K562 (cell line): ENCODE data around the gene CIB1. TPM values are rescaled to one million over a fixed set of nuclear protein-coding genes. Genes with fewer than 3 reads are reported as not detected.

Experiments
- CHCHD3 ChIP-seq: fragments of 250-450 bp; sonication (Bioruptor Pico); IDR thresholded peaks from 2 replicates; pipeline ENCODE4 v2.1.2; 2022; ENCODE audit warnings: mild to moderate bottlenecking
- E2F5 ChIP-seq: sonication (generic); formaldehyde crosslinking; IDR thresholded peaks from 2 replicates; pipeline ENCODE4 v1.8.0; 2022; ENCODE audit warnings: mild to moderate bottlenecking, missing genetic modification reagents
- EHMT2 ChIP-seq: fragments of 450-650 bp; IDR thresholded peaks from 2 replicates; pipeline ENCODE4 v1.6.1; 2018; ENCODE audit warnings: antibody characterized with exemption
- EP400 ChIP-seq: fragments of 450-650 bp; IDR thresholded peaks from 2 replicates; pipeline ENCODE4 v1.6.1; 2017; ENCODE audit warnings: antibody characterized with exemption, mild to moderate bottlenecking, moderate library complexity
- EZH2 ChIP-seq: IDR thresholded peaks from 2 replicates; pipeline ENCODE4 v1.6.1; 2012; ENCODE audit warnings: low read depth, mild to moderate bottlenecking, inconsistent platforms, low read length, borderline replicate concordance
- GABPB2 ChIP-seq: fragments of 250-450 bp; sonication (Bioruptor Pico); conservative IDR thresholded peaks from 2 replicates; pipeline ENCODE4 v1.5.1; 2021; ENCODE audit warnings: mild to moderate bottlenecking
- GATA2 ChIP-seq: sonication (generic); formaldehyde crosslinking; IDR thresholded peaks from 2 replicates; pipeline ENCODE4 v1.4.0; 2020; ENCODE audit warnings: mild to moderate bottlenecking, missing genetic modification reagents
- GATAD2A ChIP-seq: fragments of 450-650 bp; IDR thresholded peaks from 2 replicates; pipeline ENCODE4 v1.6.1; 2017
- HNRNPK ChIP-seq: fragments of 200-400 bp; formaldehyde crosslinking; IDR thresholded peaks from one replicate; pipeline ENCODE4 v1.6.1; 2018; ENCODE audit warnings: mild to moderate bottlenecking, low read depth, low read length; ENCODE audit not compliant: poor library complexity, severe bottlenecking
- IFI16 ChIP-seq: fragments of 250-450 bp; sonication (Bioruptor Pico); IDR thresholded peaks from 2 replicates; pipeline ENCODE4 v2.1.2; 2022; ENCODE audit warnings: mild to moderate bottlenecking, inconsistent platforms
- IRF9 ChIP-seq: fragments of 450-650 bp; IDR thresholded peaks from 2 replicates; pipeline ENCODE4 v1.6.1; 2016; ENCODE audit warnings: missing biosample characterization, missing genetic modification characterization
- KLF10 ChIP-seq: fragments of 250-450 bp; sonication (Bioruptor Pico); IDR thresholded peaks from 2 replicates; pipeline ENCODE4 v1.6.1; 2021; ENCODE audit warnings: matching md5 sums
- KLF16 ChIP-seq: IDR thresholded peaks from 2 replicates; pipeline ENCODE4 v1.6.1; 2016; ENCODE audit warnings: antibody characterized with exemption
- MCM5 ChIP-seq: fragments of 450-650 bp; IDR thresholded peaks from 2 replicates; pipeline ENCODE4 v1.6.1; 2016; ENCODE audit warnings: low read depth
- MCM7 ChIP-seq, 2 experiments: fragments of 450-650 bp; IDR thresholded peaks; 2 replicates each; pipeline ENCODE4 v1.6.1; 2016 to 2018
- NFE2 ChIP-seq: IDR thresholded peaks from 2 replicates; pipeline ENCODE4 v1.6.1; 2014; ENCODE audit warnings: antibody characterized with exemption, low read depth
- PHF20 ChIP-seq: fragments of 450-650 bp; IDR thresholded peaks from 2 replicates; pipeline ENCODE4 v1.6.1; 2018; ENCODE audit not compliant: partially characterized antibody
- SMC3 ChIP-seq: conservative IDR thresholded peaks from 2 replicates; pipeline ENCODE4 v1.6.1; 2011; ENCODE audit warnings: low read depth, low read length, improper control_type of control experiment; ENCODE audit not compliant: insufficient read depth
- TFAP4 ChIP-seq: sonication (generic); formaldehyde crosslinking; IDR thresholded peaks from 2 replicates; pipeline ENCODE4 v1.8.0; 2022; ENCODE audit warnings: missing genetic modification reagents, mild to moderate bottlenecking, moderate library complexity, borderline replicate concordance
- ZNF592 ChIP-seq: fragments of 450-650 bp; IDR thresholded peaks from 2 replicates; pipeline ENCODE4 v1.6.1; 2017; ENCODE audit warnings: antibody characterized with exemption, mild to moderate bottlenecking
- ZNF699 ChIP-seq: fragments of 250-450 bp; sonication (Bioruptor Pico); IDR thresholded peaks from 2 replicates; pipeline ENCODE4 v1.8.0; 2021; ENCODE audit warnings: mild to moderate bottlenecking, moderate library complexity; ENCODE audit not compliant: insufficient replicate concordance
- polyA plus RNA-seq, 8 experiments: library from polyadenylated mRNA; depleted of rRNA in 4 of 8; stranded (reverse) in 5 of 8; unstranded in 3 of 8; fragments of >200 nt; fragmentation: Nextera tagmentation in 2 of 8; fragmentation: Illumina TruSeq in 1 of 8; extraction: Ambion mirVana in 2 of 8; extraction: Trizol in 1 of 8; gene quantifications; 2 replicates each; pipeline versions ENCODE4 v1.2.1 to v1.2.3, GENCODE V29; 2011 to 2014; ENCODE audit warnings: inconsistent platforms in 1 of 8, missing spikeins in 1 of 8
- total RNA-seq, 7 experiments: library from RNA; depleted of rRNA in 6 of 7; stranded (reverse); fragments of >200 nt in 6 of 7; fragmentation: Illumina TruSeq in 2 of 7; extraction: Trizol in 2 of 7; gene quantifications; 2 replicates each; pipeline versions ENCODE4 v1.2.1 to v1.2.3, GENCODE V29; 2011 to 2021; ENCODE audit warnings: low replicate concordance in 1 of 7
- TF ChIP-seq, protein P1 (sequence below): fragments of 450-650 bp; IDR thresholded peaks from 2 replicates; pipeline ENCODE4 v1.6.1; 2016; ENCODE audit warnings: borderline replicate concordance

Gene CIB1
- total and polyA plus RNA-seq, 9 of the 15 experiments (the other 6 are each of a cell fraction or from before 2014, with no cell fraction given), result 14.9 to 136 (median 64.5) TPM

DNA sequence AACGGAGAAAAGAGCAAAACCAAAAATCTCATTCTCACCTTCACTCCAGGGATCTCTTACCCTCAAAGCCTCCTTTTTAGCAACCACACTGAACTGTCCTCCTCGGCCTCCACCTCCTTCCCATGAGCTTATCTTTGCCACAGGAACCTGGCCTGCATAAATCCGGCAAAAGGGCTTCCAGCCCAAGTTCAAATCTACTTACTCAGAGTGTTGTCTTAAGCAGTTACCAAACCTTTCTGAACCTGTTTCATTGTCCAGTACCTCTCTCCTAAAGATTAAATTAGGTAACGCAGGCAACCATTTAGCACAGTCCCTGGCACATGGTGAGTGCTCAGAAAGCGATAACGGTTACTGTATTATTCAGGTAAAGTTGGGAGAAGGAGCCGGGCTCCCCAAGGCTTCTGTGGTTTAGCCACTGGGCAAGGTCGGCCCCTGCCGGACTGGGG, 777 bp downstream of the CIB1 start (continued):
- TF ChIP-seq EP400, result 0 out of 2 replicates have a peak, but pooled peaks have one; percentile 64
- 0 out of 2 replicates have a peak, but pooled peaks have one; percentile 42 for TF ChIP-seq GATA2 (CRISPR knock-in tag)
- TF ChIP-seq KLF10 (CRISPR knock-in tag), result no peak
- 0 out of 2 replicates have a peak, but pooled peaks have one; percentile 9 for TF ChIP-seq SMC3
- TF ChIP-seq EZH2, result no peak
- TF ChIP-seq TFAP4 (CRISPR knock-in tag), result peak; percentile 3; the same call in 1 of the 2 replicates
- TF ChIP-seq EHMT2, result peak; percentile 24; the same call in 1 of the 2 replicates
- TF ChIP-seq IRF9 (tag), result no peak
- TF ChIP-seq, protein P1, sequence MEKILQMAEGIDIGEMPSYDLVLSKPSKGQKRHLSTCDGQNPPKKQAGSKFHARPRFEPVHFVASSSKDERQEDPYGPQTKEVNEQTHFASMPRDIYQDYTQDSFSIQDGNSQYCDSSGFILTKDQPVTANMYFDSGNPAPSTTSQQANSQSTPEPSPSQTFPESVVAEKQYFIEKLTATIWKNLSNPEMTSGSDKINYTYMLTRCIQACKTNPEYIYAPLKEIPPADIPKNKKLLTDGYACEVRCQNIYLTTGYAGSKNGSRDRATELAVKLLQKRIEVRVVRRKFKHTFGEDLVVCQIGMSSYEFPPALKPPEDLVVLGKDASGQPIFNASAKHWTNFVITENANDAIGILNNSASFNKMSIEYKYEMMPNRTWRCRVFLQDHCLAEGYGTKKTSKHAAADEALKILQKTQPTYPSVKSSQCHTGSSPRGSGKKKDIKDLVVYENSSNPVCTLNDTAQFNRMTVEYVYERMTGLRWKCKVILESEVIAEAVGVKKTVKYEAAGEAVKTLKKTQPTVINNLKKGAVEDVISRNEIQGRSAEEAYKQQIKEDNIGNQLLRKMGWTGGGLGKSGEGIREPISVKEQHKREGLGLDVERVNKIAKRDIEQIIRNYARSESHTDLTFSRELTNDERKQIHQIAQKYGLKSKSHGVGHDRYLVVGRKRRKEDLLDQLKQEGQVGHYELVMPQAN, result no peak; the same call in 1 of the 2 replicates
- TF ChIP-seq GATAD2A, result 0 out of 2 replicates have a peak, but pooled peaks have one; percentile 20
- TF ChIP-seq KLF16, result no peak
- no peak for TF ChIP-seq MCM7 (IDR thresholded peaks at IDR 0.05)
- no peak for TF ChIP-seq NFE2
- TF ChIP-seq MCM5, result no peak
- TF ChIP-seq HNRNPK, result no peak
- no peak for TF ChIP-seq E2F5 (CRISPR knock-in tag)
- no peak for TF ChIP-seq IFI16 (CRISPR knock-in tag)
- TF ChIP-seq ZNF699 (CRISPR knock-in tag), result no peak
- TF ChIP-seq PHF20, result no peak
- TF ChIP-seq GABPB2 (CRISPR knock-in tag), result no peak
- TF ChIP-seq CHCHD3 (CRISPR knock-in tag), result no peak
- TF ChIP-seq ZNF592, result no peak
